Esophagus (tissue), 2 donors: ENCODE results near the gene ABCC9. TPM values are rescaled to one million over a fixed set of nuclear protein-coding genes. Genes with fewer than 3 reads are reported as not detected.
A peak's percentile ranks its signal among the peaks of the same experiment; 100 is the strongest.
"Not testable (repeated sequence)": the region's sequence is repeated elsewhere in the genome, so short reads cannot be mapped to it uniquely, and the experiment has no call there.

Source experiments
- H3K27ac ChIP-seq, 2 donors: one replicate each; pipeline ENCODE4 v1.5.1; 2013; ENCODE audit warnings: low read depth in 2 of 2, mild to moderate bottlenecking in 2 of 2, inconsistent platforms in 1 of 2, low read length in 1 of 2, moderate library complexity in 1 of 2
- H3K27me3 ChIP-seq, 2 donors: one replicate each; pipeline ENCODE4 v1.6.1; 2013; ENCODE audit warnings: low read length in 2 of 2, control low read depth in 1 of 2, mild to moderate bottlenecking in 1 of 2; ENCODE audit not compliant: insufficient read depth in 2 of 2, control insufficient read depth in 1 of 2
- H3K36me3 ChIP-seq, 2 donors: one replicate each; pipeline ENCODE4 v1.6.1; 2013; ENCODE audit warnings: low read length in 1 of 2; ENCODE audit not compliant: control insufficient read depth in 2 of 2, insufficient read depth in 2 of 2
- H3K4me1 ChIP-seq, 2 donors: one replicate each; pipeline ENCODE4 v1.6.1; 2013; ENCODE audit warnings: low read length in 1 of 2; ENCODE audit not compliant: control insufficient read depth in 2 of 2, insufficient read depth in 2 of 2
- H3K4me3 ChIP-seq, 2 donors: one replicate each; pipeline ENCODE4 v1.5.1; 2013; ENCODE audit warnings: low read length in 2 of 2, mild to moderate bottlenecking in 2 of 2, low read depth in 1 of 2, moderate library complexity in 1 of 2
- H3K9me3 ChIP-seq, 2 donors: one replicate each; pipeline ENCODE4 v1.6.1; 2013; ENCODE audit warnings: mild to moderate bottlenecking in 2 of 2, low read depth in 1 of 2, low read length in 1 of 2, moderate library complexity in 1 of 2; ENCODE audit not compliant: control insufficient read depth in 2 of 2, insufficient read depth in 1 of 2
- WGBS, 2 donors: extraction: QIAGEN DNeasy Blood & Tissue Kit; methylation state at CpG; one replicate each; pipeline ENCODE4 v1.1.7; 2013; 5-methylcytosine and 5-hydroxymethylcytosine counted together
- polyA plus RNA-seq, 2 donors: library from polyadenylated mRNA; stranded (reverse); fragments of 200-250 nt; gene quantifications; one replicate each; pipeline ENCODE4 v1.2.3, GENCODE V29; 2013
- donor health status: healthy with polysubstance abuse.
- donor health status: Bipolar disorder and iron deficiency.

ABCC9 gene
- polyA plus RNA-seq, 2 donors, result 0.61 to 1.6 TPM

- Histone ChIP-seq H3K27ac (no peak overlapping the region), H3K27me3 (no peaks in the 10 kb centered on the region), H3K4me1 (no peaks in the 10 kb centered on the region), H3K9me3 (no peaks in the 10 kb centered on the region), H3K4me3 (no peak overlapping the region), H3K36me3 (no peaks in the 10 kb centered on the region)
- 83 to 92% methylated on average over 1 of the region's 1 CpG for WGBS, 2 donors
Measured at GRCh38 chr12:21797539-21797938, 143.7 kb downstream of the ABCC9 start.

GRCh38 chr12:21795648-21796328 lies 145.4 kb downstream of the ABCC9 start:
- Histone ChIP-seq H3K27me3 (no peaks in the 10 kb centered on the region), H3K9me3 (no peaks in the 10 kb centered on the region), H3K27ac (no peak overlapping the region), H3K4me1 (no peaks in the 10 kb centered on the region), H3K4me3 (no peak overlapping the region), H3K36me3 (no peaks in the 10 kb centered on the region)
- 92 to 94% methylated on average over 10 of the region's 10 CpGs for WGBS, 2 donors

DNA sequence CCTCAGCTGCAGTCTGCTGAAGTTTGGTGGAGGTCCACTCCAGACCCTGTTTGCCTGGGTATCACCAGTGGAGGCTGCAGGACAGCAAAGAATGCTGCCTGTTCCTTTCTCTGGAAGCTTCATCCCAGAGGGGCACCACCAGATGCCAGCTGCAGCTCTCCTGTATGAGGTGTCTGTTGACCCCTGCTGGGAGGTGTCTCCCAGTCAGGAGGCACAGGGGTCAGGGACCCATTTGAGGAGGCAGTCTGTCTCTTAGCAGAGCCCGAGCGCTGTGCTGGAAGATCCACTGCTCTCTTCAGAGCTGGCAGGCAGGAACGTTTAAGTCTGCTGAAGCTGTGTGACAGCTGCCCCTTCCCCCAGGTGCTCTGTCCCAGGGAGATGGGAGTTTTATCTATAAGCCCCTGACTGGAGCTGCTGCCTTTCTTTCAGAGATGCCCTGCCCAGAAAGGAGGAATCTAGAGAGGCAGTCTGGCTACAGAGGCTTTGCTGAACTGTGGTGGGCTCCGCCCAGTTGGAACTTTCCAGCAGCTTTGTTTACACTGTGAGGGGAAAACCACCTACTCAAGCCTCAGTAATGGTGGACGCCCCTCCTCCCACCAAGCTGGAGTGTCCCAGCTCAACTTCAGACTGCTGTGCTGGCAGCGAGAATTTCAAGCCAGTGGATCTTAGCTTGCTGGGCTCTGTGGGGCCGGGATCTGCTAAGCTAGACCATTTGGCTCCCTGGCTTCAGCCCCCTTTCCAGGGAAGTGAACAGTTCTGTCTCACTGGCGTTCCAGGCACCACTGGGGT lies 146.2 kb downstream of the ABCC9 start:
- 78 to 79% methylated on average over 8 of the region's 8 CpGs for WGBS, 2 donors
- not testable (repeated sequence) for H3K36me3 ChIP-seq, H3K27me3 ChIP-seq

GRCh38 chr12:21789687-21790086 lies 151.5 kb downstream of the ABCC9 start:
- not testable (repeated sequence) for H3K9me3 ChIP-seq, H3K4me1 ChIP-seq, H3K36me3 ChIP-seq, H3K27ac ChIP-seq, H3K27me3 ChIP-seq, H3K4me3 ChIP-seq
- 88 to 92% methylated on average over 4 of the region's 4 CpGs for WGBS, 2 donors

More for the DNA sequence above, 146.2 kb downstream of the ABCC9 start:
- not testable (repeated sequence) for H3K27ac ChIP-seq, H3K4me1 ChIP-seq, H3K9me3 ChIP-seq, H3K4me3 ChIP-seq

DNA sequence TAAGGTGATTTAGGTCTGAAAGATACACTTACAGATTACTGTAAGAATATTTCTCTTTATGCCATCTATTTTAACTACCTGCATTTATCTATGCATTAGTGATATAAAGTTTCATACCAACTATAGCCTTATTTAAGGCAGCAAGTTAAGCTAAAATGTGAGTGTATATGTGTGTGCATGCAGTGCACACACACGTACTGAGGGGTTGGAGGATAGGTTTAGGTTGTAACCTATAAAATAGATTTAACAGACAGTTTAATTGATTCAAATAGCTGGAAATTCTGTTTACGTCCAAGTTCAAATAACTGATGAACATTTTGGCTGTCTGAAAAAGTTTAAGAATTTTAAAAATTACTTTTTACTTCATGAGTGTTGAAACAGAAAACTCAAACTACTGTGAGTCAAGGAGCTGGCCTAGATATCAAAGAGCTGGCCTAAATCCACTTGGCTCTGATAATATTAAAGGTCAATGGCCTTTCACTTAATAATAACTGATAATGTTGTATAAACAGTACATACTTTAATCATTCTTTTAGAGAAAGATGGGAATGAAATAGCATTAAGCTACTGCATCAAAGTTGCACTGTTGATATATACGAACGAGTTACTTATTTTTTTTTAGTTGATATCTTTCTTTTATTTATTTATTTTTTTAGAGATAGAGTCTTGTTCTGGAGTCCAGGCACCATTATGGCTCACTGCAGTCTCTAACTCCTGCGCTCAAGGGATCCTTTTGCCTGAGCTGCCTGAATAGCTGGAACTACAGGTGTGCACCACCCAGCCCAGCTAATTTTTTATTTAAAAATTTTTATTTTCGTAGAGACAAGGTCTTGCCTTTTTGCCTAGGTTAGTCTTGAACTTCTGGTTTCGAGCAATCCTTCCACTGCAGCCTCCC lies 152.9 kb downstream of the ABCC9 start:
- Histone ChIP-seq H3K9me3 (no peaks in the 10 kb centered on the region), H3K27ac (no peak overlapping the region), H3K36me3 (no peaks in the 10 kb centered on the region), H3K4me1 (no peaks in the 10 kb centered on the region), H3K4me3 (no peak overlapping the region), H3K27me3 (no peaks in the 10 kb centered on the region)
- WGBS, 2 donors, result 50 to 58% methylated on average over 7 of the region's 7 CpGs

- no peaks in the 10 kb centered on the region for H3K9me3 ChIP-seq
- no peaks in the 10 kb centered on the region for H3K4me1 ChIP-seq
- no peaks in the 10 kb centered on the region for H3K27me3 ChIP-seq
- no peak overlapping the region for H3K27ac ChIP-seq
- H3K36me3 ChIP-seq, result no peaks in the 10 kb centered on the region
- H3K4me3 ChIP-seq, result no peak overlapping the region
- WGBS, 2 donors, result 64 to 67% methylated on average over 3 of the region's 3 CpGs
Measured at GRCh38 chr12:21786041-21786531, 155.1 kb downstream of the ABCC9 start.

DNA sequence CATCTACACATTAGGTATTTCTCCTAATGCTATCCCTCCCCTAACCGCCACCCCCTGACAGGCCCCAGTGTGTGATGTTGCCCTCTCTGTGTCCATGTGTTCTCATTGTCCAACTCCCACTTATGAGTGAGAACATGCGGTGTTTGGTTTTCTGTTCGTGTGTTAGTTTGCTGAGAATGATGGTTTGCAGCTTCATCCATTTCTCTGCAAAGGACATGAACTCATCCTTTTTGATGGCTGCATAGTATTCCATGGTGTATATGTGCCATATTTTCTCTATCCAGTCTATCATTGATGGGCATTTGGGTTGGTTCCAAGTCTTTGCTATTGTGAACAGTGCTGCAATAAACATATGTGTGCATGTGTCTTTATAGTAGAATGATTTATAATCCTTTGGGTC lies 158.5 kb downstream of the ABCC9 start:
- WGBS, 2 donors, result 90 to 95% methylated on average over 3 of the region's 3 CpGs
- H3K4me1 ChIP-seq, H3K27ac ChIP-seq, H3K4me3 ChIP-seq, H3K36me3 ChIP-seq, H3K27me3 ChIP-seq, H3K9me3 ChIP-seq: not testable (repeated sequence)

- Histone ChIP-seq H3K36me3 (no peaks in the 10 kb centered on the region), H3K27me3 (no peaks in the 10 kb centered on the region), H3K27ac (no peak overlapping the region), H3K4me3 (no peak overlapping the region), H3K9me3 (no peaks in the 10 kb centered on the region), H3K4me1 (no peaks in the 10 kb centered on the region)
- 57 to 72% methylated on average over 3 of the region's 3 CpGs for WGBS, 2 donors
Measured at GRCh38 chr12:21780786-21781185, 160.4 kb downstream of the ABCC9 start.

- Histone ChIP-seq H3K27ac (peak overlapping the region in 1 of 2 donors; percentile 57), H3K27me3 (peaks cover 0 to 6% of the 10 kb centered on the region in 2 donors)
- 77 to 78% methylated on average over 3 of the region's 3 CpGs for WGBS, 2 donors
Measured at GRCh38 chr12:21776175-21776574, 165.1 kb downstream of the ABCC9 start.

More at GRCh38 chr12:21776175-21776574, 165.1 kb downstream of the ABCC9 start:
- no peak overlapping the region for H3K4me3 ChIP-seq
- H3K9me3 ChIP-seq, result no peaks in the 10 kb centered on the region
- no peaks in the 10 kb centered on the region for H3K36me3 ChIP-seq
- H3K4me1 ChIP-seq, result peaks cover 3 to 7% of the 10 kb centered on the region in 2 donors
